HepG2 (cell line): ENCODE data around the gene ZBTB48. TPM values are rescaled to one million over a fixed set of nuclear protein-coding genes. Genes with fewer than 3 reads are reported as not detected.

ENCODE experiments used
- AGO1 ChIP-seq: fragments of 200-400 bp; formaldehyde crosslinking; IDR thresholded peaks from 2 replicates; pipeline ENCODE4 v1.6.1; 2017; ENCODE audit warnings: mild to moderate bottlenecking, low read depth, low read length, moderate library complexity; ENCODE audit not compliant: poor library complexity, severe bottlenecking
- AGO2 ChIP-seq: fragments of 200-400 bp; formaldehyde crosslinking; optimal IDR thresholded peaks from 2 replicates; pipeline ENCODE3; 2017; ENCODE audit warnings: mild to moderate bottlenecking, low read depth, low read length, moderate library complexity
- DNMT3B ChIP-seq: conservative IDR thresholded peaks from 2 replicates; pipeline ENCODE4 v1.6.1; 2016; ENCODE audit warnings: missing biosample characterization, control low read depth
- PBX3 ChIP-seq: sonication (generic); formaldehyde crosslinking; IDR thresholded peaks from 2 replicates; pipeline ENCODE4 v1.8.1; 2023; ENCODE audit warnings: missing genetic modification reagents, inconsistent platforms, borderline replicate concordance
- POLR2A ChIP-seq, 2 experiments: IDR thresholded peaks; 2 replicates each; pipeline ENCODE4 v1.6.1; 2011; ENCODE audit warnings: low read depth in 2 of 2, low read length in 2 of 2, mild to moderate bottlenecking in 1 of 2, moderate library complexity in 1 of 2; ENCODE audit not compliant: insufficient read depth in 1 of 2
- POLR2G ChIP-seq: fragments of 200-400 bp; formaldehyde crosslinking; IDR thresholded peaks from 2 replicates; pipeline ENCODE4 v1.6.1; 2018; ENCODE audit warnings: mild to moderate bottlenecking, low read depth, low read length, moderate library complexity
- RBM22 ChIP-seq: fragments of 200-400 bp; formaldehyde crosslinking; optimal IDR thresholded peaks from 2 replicates; pipeline ENCODE3; 2017; ENCODE audit warnings: mild to moderate bottlenecking, low read length, moderate library complexity
- SOX5 ChIP-seq: IDR thresholded peaks from 2 replicates; pipeline ENCODE4 v1.6.1; 2016; ENCODE audit warnings: borderline replicate concordance
- SPEN ChIP-seq: sonication (generic); formaldehyde crosslinking; IDR thresholded peaks from 2 replicates; pipeline ENCODE4 v1.5.1; 2020; ENCODE audit warnings: low read depth, mild to moderate bottlenecking, missing genetic modification reagents
- TCF7L2 ChIP-seq: IDR thresholded peaks from 2 replicates; pipeline ENCODE4 v1.6.1; 2011; ENCODE audit warnings: mild to moderate bottlenecking, low read depth, low read length, moderate library complexity
- ZHX1 ChIP-seq: sonication (generic); formaldehyde crosslinking; IDR thresholded peaks from 2 replicates; pipeline ENCODE4 v1.8.1; 2022; ENCODE audit warnings: low read depth, mild to moderate bottlenecking, missing genetic modification reagents
- ZNF547 ChIP-seq: sonication (generic); formaldehyde crosslinking; IDR thresholded peaks from 2 replicates; pipeline ENCODE4 v1.5.1; 2020; ENCODE audit warnings: mild to moderate bottlenecking, missing genetic modification reagents
- ZNF761 ChIP-seq: sonication (generic); formaldehyde crosslinking; conservative IDR thresholded peaks from 2 replicates; pipeline ENCODE4 v1.4.0; 2020; ENCODE audit warnings: mild to moderate bottlenecking, missing genetic modification reagents
- ZSCAN12 ChIP-seq: sonication (generic); formaldehyde crosslinking; IDR thresholded peaks from 2 replicates; pipeline ENCODE4 v1.9.0; 2021; ENCODE audit warnings: mild to moderate bottlenecking, missing genetic modification reagents
- ZSCAN21 ChIP-seq: sonication (generic); formaldehyde crosslinking; IDR thresholded peaks from 2 replicates; pipeline ENCODE4 v1.8.0; 2022; ENCODE audit warnings: mild to moderate bottlenecking, missing genetic modification reagents, moderate library complexity, borderline replicate concordance
- ZUFSP ChIP-seq: sonication (generic); formaldehyde crosslinking; IDR thresholded peaks from 2 replicates; pipeline ENCODE4 v1.9.0; 2021; ENCODE audit warnings: missing genetic modification reagents, mild to moderate bottlenecking, borderline replicate concordance
- polyA plus RNA-seq, 8 experiments: library from polyadenylated mRNA; depleted of rRNA in 3 of 8; stranded (reverse) in 7 of 8; unstranded in 1 of 8; fragments of >200 nt; fragmentation: Illumina TruSeq in 4 of 8; extraction: Trizol in 4 of 8; gene quantifications; 2 replicates each; pipeline versions ENCODE4 v1.2.1 to v1.2.3, GENCODE V29; 2011 to 2016; ENCODE audit warnings: low read depth in 4 of 8, missing spikeins in 1 of 8, mixed read lengths in 1 of 8; ENCODE audit not compliant: insufficient read depth in 1 of 8
- total RNA-seq, 5 experiments: library from RNA; depleted of rRNA; stranded (reverse); fragments of >200 nt; fragmentation: Illumina TruSeq; extraction: Trizol; gene quantifications; 2 replicates each; pipeline ENCODE4 v1.2.3, GENCODE V29; 2016; ENCODE audit warnings: low read depth in 1 of 5

Gene ZBTB48
- total and polyA plus RNA-seq, 2 of the 13 experiments (the other 11 are each of a cell fraction or from before 2014, with no cell fraction given): 13.0 to 17.1 TPM

- no peak for TF ChIP-seq ZHX1
- no peak for TF ChIP-seq SPEN (CRISPR knock-in tag)
- TF ChIP-seq ZUFSP (CRISPR knock-in tag): no peak
- TF ChIP-seq POLR2A (IDR thresholded peaks at IDR 0.05; ENCODE audit: insufficient read depth in 1 of 2, low read depth in 2 of 2, low read length in 2 of 2): 0 out of 4 replicates have a peak, but pooled peaks of 1 of the 2 experiments have one; percentile 18
- peak; percentile 80 for TF ChIP-seq AGO2
- no peak for TF ChIP-seq ZSCAN21 (CRISPR knock-in tag)
- TF ChIP-seq SOX5: no peak
- TF ChIP-seq PBX3 (CRISPR knock-in tag): no peak
- peak; percentile 36 for TF ChIP-seq AGO1
- peak; percentile 53 for TF ChIP-seq POLR2G
- no peak for TF ChIP-seq ZSCAN12
- TF ChIP-seq TCF7L2: no peak
- no peak for TF ChIP-seq ZNF547 (CRISPR knock-in tag)
- peak; percentile 22 for TF ChIP-seq RBM22
- no peak for TF ChIP-seq DNMT3B (CRISPR knock-in tag)
- no peak for TF ChIP-seq ZNF761 (CRISPR knock-in tag)
Measured at GRCh38 chr1:6632588-6633514, 53.1 kb downstream of the ZBTB48 start (continued).
